COLO668 (cell line): ENCODE data around the gene CRISPLD2.
"Not testable (repeated sequence)": the region's sequence is repeated elsewhere in the genome, so short reads cannot be mapped to it uniquely, and the experiment has no call there.

ENCODE experiments used
- DNase-seq: peaks from one replicate; lab custom pipeline; 2025; ENCODE audit not compliant: unreplicated experiment; lab: John Stamatoyannopoulos, UW

The CRISPLD2 gene

DNA sequence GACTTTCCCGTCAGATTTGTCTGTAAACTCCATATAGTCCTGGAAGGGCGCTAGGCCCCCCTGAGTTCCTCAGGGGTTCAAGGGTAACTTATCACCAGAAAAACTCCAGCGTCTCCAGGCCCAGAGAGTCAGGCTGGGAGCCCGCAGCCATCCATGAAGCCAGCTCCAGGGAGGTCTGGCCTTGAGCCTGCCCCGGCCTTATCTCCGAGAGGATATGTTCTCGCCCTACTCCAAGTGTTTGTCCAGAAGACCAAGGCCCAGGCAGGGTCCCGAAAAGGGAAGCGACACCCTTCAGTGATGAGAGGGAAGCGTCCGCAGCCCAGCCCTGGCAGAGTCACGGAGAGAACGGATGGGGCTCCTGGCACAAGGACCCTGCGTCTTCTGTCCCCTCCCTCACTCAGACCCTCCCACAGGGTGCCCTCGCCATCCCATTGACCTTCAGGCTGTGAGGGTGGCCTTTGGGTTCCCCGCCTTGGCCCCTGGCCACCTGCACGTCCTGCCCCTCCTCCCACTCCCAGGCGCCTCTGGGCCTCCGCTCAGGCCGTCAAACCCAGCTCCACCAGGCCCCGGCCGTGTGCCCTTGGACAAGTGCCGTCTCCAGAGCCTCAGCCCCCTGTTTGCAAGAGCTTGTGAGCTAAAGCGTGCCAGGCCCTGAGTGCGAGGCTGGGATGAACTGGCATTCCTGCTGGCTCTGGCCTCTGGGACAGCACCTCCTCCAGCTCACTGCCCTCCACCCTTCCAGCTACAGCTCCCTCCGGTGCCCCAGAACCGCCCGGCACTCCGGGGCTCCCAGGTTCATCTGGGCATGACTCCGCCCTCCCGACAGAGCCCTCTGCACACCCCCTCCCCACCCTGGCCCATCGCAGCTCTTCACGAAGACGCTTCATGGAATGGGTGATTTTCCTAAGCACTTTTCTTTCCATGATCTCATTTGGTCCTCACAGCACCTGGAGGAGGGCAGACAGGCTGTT, 108.1 kb downstream of the CRISPLD2 start:
- DNase-seq = no peak

DNA sequence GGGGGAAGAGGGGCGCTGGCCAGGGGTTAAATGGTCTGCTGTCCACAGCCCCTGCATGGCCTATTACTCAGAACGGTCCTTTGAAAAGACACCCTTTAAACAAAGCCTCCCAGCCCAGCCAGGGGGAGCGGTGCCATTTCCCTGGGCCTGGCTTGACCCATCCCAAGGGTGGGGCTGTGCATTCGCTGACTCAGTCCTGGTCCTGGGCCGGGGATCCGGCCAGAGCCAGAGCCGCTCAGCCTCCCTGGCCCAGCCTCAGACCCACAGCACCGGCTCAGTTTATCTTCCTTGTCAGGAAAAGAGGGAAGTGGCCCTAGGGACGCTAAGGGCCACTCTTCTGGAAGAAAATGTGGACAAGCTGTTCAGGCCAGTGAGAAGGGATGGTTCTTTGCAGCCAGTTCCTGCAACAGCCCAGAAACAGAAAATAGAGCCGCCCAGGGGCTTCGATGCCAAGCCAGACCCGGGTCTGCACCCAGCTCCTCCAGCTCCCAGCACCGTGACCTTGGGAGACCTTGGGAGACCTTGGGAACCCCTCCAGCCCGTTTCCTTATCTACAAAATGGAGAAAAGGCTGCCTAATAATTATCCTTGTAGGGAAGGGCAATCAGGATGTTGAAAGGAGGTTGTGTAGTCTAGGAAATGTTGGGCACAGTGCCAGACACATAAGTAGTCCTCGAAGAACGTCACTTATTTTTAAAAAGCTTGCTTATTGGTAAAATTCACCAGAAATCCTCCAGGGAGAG, 109.1 kb downstream of the CRISPLD2 start:
- no peak for DNase-seq

DNA sequence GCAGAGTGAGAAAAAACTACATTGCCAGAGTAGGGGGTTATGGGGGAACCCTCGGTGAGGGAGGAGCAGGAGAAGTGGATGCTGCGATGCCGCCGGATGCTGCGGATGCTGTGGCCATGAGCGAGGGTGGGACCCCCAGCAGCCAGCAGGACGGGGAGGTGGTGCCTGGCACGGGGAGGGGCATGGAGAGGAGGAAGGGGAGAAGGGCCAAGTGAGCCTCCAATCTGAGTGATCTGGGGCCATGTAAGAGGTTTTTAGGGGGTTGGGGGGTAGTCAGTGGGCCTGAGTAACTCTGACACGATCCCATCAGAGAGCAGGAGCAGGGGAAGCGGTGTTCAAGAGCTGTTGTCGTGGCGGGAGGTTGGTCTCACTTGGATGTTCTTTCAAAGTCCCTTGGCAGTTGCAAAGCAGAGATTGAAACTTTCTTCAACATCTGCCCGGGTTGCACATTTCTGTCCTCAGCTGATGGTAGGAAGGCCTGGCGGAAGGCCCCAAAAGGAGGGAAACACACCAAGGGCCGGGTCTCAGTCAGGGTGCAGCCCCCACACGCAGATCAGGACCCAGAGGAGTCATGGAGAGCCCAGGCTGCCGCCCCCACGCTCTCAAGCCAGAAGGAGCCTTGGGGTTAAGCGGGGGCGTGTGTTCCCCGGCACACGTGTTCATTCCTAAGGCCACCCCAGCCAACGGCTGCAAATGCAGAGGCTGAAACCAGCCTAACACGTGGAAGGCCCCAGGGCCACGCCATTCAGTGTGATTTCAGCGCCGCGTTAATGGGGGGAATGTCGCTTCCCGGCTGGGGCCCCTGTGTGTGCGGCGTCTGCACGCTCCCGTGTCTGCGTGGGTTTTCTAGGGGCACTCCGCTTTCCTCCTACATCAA, 109.9 kb downstream of the CRISPLD2 start:
- DNase-seq = no peak

DNA sequence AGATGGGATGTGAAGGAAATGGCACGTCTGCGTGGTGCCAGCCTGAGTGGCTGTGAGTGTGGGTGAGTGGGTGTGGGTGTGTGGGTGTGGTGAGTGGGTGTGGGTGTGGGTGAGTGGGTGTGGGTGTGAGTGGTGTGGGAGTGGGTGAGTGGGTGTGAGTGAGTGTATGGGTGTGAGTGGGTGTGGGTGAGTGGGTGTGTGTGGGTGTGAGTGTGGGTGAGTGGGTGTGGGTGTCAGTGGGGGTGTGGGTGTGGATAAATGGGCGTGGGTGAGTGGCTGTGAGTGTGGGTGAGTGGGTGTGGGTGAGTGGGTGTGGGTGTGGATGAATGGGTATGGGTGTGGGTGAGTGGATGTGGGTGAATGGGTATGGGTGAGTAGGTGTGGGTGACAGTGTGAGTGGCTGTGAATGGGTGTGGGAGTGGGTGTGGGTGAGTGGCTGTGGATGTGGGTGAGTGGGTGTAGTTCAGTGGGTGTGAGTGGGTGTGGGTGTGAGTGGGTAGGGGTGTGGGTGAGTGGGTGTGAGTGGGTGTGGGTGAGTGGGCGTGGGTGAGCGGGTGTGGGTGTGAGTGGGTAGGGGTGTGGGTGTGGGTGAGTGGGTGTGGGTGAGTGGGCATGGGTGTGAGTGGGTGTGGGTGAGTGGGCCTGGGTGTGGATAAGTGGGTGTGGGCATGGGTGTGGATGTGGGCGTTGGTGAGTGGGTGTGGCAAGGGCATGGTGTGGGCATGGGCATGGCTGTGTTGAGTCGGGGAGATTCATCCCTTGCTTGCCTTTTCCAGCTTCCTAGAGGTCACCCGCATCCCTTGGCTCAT, 110.7 kb downstream of the CRISPLD2 start:
- no peak for DNase-seq

DNA sequence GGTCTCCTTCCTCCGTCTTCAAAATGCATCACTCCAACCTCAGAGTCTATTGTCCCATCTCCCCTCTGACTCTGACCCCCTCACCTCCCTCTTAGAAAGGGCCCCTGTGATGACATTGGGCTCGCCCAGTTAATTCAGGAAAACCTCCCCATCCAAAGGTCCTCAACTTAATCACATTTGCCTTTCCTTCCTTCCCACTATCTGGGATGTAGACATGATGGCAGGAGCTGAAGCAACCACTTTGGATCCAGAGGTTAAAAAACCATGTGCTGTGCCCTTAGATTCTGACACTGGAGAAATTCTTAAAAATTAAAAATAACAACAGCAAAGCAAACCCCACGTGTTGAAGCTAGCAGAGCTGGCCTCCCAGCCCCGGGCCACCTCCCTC, 111.3 kb downstream of the CRISPLD2 start:
- no peak for DNase-seq

DNA sequence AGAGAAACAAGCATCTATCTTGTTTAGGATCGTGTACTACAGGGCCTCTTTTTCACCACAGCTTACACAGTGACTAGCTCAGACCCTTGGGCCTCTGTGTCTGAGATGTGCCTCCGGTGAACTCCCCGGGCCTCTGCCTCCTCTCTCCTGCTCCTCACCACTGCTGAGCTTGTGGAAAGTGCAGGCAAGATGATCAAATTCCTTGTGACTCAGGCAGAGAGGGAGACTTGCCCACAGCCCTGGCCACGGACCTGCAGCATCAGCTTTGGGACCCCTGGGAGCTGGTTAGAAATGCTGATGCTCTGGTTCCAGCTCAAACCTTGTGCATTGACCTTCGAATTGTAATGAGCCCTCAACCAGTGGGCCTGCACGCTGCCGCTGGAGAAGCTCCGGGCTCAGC, 111.7 kb downstream of the CRISPLD2 start:
- no peak for DNase-seq

- peak; percentile 12 for DNase-seq
Measured at GRCh38 chr16:84932681-84933080, 112.9 kb downstream of the CRISPLD2 start.

DNA sequence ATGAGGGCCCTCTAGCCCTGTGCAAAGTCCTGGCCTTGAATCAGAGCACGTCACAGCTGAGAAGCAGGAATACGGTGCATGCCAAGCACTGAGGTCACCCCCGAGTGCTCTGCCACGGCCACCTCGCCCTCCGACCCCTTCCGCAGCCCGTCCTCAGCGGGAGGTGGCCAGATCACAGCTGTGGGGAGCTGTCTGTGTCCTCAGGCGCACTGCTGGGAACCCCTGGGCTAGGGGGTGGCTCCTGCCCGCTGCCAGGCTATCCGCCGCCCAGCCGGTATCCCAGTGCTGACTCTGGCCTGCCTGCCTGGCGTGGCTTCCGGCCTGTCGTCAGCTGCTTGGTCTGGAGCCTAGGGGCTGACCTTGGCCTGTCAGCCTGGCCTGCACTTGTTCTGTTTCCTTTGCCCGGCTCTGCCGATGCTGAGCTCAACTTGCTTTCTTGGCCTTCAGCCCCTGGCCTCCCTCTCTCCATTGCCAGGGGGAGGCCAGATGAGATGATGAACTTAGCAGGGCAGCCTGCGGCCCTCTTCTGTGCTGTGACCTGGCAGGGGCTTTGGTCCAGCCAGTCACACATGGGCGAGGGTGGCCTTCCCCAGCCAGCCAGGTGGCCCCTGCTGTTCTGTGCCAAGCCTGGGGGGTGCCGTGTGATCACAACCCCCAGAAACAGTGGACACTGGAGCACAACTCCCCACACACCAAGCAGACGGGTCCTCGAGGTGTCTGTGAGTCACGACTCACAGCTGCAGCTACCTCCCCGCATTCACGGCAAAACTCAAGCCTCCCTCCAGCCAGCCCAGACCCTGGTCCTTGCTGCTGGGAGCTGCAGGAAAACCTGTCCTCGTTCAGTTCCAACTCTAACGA, 114.2 kb downstream of the CRISPLD2 start:
- DNase-seq = no peak

DNA sequence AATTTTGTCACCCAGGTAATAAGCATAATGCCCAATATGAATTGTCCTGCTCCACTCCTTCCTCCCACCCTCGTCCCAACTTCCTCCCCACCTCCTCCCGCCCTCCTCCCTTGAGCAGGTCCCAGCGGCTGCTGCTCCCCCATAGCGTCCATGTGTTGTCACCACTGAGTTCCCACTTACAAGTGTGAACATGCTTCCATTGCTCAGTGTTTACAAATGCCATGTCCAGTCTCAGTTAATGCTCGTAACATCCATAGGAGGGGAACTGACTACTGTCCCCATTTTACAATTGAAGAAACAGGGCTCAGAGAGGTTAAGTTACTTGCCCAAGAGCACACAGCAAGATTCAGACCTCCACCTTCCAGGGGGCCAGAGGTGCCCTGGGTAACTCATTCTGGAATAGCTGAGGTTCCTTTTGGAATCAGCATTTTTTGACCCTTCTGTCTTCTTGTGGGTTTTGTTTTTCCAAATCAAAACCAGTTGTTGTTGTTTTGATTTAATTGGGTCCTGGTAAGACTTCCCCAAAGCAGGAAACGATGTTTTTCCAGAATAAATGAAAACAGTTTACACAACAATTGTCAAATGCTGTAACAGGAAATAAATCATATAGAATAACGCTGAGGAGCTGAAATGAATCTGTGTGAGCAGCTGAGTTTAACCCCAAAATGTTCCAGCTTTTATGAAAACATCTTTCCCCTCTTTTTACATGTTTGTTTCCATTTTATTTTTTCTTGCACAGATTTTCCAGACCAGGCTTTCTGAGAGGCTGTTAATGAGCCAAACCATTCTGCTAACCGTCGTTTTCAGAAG, 117.6 kb downstream of the CRISPLD2 start:
- no peak for DNase-seq

DNA sequence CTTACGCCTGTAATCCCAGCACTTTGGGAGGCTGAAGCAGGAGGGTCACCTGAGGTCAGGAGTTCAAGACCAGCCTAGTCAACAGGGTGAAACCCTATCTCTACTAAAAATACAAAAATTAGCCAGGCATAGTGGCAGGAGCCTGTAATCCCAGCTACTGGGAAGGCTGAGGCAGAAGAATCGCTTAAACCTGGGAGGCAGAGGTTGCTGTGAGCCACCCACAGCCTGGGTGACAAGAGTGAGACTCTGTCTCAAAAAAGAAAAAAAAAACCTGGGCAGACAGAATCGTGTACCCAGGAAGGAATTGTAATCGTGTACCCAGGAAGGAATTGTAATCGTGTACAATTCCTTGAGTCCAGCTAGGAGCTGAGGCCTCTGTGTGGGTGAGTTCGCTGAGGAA, 118.8 kb downstream of the CRISPLD2 start:
- not testable (repeated sequence) for DNase-seq

DNA sequence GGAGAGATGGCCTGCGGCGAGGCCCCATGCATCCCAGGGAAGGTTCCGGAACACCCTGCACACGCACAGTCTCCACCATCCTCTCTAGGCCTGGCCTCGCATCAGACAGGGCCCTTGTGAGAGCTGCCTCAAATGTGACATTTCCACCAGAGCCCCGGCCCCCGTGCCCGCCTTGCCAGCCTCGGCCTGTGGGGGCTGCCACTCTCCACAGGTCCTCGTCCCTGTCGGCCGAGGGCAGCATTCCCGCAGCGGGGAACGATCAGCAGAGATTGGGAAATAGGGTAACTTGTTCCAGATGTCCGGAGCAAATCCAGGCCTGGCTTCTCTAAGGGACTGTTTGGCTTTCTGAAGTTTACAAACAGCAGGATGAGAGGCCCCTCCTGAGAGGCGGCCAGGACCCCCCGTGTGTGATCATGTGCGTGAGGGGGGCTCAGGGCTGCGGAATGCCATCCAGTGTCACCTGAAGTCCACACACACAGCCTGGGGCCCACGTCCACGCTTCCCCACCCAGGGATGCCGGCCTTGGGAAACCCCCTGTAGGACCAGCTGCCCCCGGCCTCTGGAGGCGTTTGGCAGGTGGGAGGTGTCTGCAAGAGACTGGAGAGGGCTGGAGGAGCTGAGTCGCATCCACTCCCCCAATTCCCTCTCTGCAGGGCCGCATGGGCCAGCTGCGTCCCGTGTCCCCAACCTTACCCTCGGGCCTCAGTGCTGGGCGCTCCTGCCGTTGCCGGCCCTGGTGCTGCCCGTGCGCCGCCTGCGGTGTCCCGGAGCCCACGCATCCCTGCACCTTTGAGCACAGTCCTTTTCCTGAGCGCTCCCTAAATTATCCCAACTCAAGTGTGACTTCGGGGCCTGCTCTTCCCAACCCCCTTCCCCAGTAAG, 121.1 kb downstream of the CRISPLD2 start:
- no peak for DNase-seq

DNA sequence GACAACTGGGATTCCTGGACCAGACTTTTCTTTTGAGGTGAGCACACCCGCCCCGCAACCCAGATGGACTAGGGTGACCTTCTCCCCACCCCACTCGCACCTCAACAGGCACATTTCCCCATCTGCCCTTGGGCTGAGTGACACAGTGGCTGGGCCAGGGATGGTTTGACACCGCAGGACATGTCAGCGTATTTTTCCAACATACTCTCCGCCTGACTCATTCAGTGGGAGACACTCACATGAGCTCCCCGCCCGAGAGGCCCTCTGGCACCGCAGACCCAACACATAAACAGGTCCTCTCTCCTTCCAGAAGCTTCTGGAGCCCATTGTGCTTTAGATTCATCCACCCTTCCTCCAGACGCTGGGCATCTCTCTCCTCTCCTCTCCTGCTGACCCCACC, 122.1 kb downstream of the CRISPLD2 start:
- DNase-seq = no peak

DNA sequence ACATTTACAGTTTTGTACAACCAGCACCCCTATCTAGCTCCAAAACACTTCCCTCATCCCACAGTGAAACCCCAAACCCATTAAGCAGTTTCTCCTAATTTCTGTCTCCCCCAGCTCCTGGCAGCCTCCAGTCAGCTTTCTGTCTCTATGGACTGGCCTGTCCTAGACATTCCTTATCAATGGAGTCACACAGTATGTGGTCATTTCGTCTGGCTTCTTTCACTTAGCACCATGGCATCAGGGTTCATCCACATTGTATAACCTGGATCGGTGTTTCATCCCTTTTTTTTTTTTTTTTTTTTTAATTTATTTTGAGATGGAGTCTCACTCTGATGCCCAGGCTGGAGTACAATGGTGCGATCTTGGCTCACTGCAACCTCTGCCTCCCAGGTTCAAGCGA, 123.0 kb downstream of the CRISPLD2 start:
- DNase-seq = no peak

- no peak for DNase-seq
Measured at GRCh38 chr16:84943620-84944019, 123.8 kb downstream of the CRISPLD2 start.

GRCh38 chr16:84947022-84947421, 127.2 kb downstream of the CRISPLD2 start:
- no peak for DNase-seq

GRCh38 chr16:84947996-84948850, 128.4 kb downstream of the CRISPLD2 start:
- no peak for DNase-seq
